Smooth muscle cell (in vitro differentiated cells): ENCODE measurements around the gene SYNE1. TPM values are rescaled to one million over a fixed set of nuclear protein-coding genes. Genes with fewer than 3 reads are reported as not detected.

ENCODE experiments used
- DNase-seq: peaks from one replicate; lab custom pipeline; 2025; ENCODE audit not compliant: unreplicated experiment; lab: John Stamatoyannopoulos, UW
- H2AFZ ChIP-seq: fragments of 200-600 bp; sonication (generic); 2 replicates; pipeline ENCODE4 v1.6.0; 2016; ENCODE audit warnings: antibody characterized with exemption, low read depth, mild to moderate bottlenecking
- H3F3A ChIP-seq: fragments of 200-600 bp; sonication (generic); 2 replicates; pipeline ENCODE4 v1.6.0; 2017; ENCODE audit warnings: antibody characterized with exemption, low read depth
- H3K27ac ChIP-seq: fragments of 200-600 bp; sonication (generic); 2 replicates; pipeline ENCODE4 v1.5.1; 2016; ENCODE audit warnings: low read depth, mild to moderate bottlenecking
- H3K27me3 ChIP-seq: fragments of 200-600 bp; sonication (generic); 2 replicates; pipeline ENCODE4 v1.6.1; 2016; ENCODE audit warnings: low read depth, mild to moderate bottlenecking
- H3K36me3 ChIP-seq: fragments of 200-600 bp; sonication (generic); 2 replicates; pipeline ENCODE4 v1.5.1; 2016; ENCODE audit warnings: low read depth
- H3K4me1 ChIP-seq: fragments of 200-600 bp; sonication (generic); 2 replicates; pipeline ENCODE4 v1.5.1; 2016; ENCODE audit warnings: low read depth
- H3K4me2 ChIP-seq: fragments of 200-600 bp; sonication (generic); 2 replicates; pipeline ENCODE4 v1.6.0; 2016; ENCODE audit warnings: mild to moderate bottlenecking
- H3K4me3 ChIP-seq: fragments of 200-600 bp; sonication (generic); 2 replicates; pipeline ENCODE4 v1.5.1; 2016; ENCODE audit warnings: mild to moderate bottlenecking
- H3K79me2 ChIP-seq: fragments of 200-600 bp; sonication (generic); 2 replicates; pipeline ENCODE4 v1.6.0; 2016; ENCODE audit warnings: low read depth, mild to moderate bottlenecking
- H3K9ac ChIP-seq: fragments of 200-600 bp; sonication (generic); 2 replicates; pipeline ENCODE4 v1.6.0; 2016; ENCODE audit warnings: low read depth
- H3K9me3 ChIP-seq: fragments of 200-600 bp; sonication (generic); replicated peaks from 2 replicates; pipeline ENCODE4 v1.5.1; 2016; ENCODE audit warnings: low read depth
- H4K20me1 ChIP-seq: fragments of 200-600 bp; sonication (generic); 2 replicates; pipeline ENCODE4 v1.6.0; 2016; ENCODE audit warnings: low read depth
- CTCF ChIP-seq: fragments of 200-600 bp; sonication (generic); IDR thresholded peaks from 2 replicates; pipeline ENCODE4 v1.5.1; 2017; ENCODE audit warnings: borderline replicate concordance, mild to moderate bottlenecking, antibody characterized with exemption; ENCODE audit not compliant: insufficient read depth, poor library complexity, severe bottlenecking
- WGBS: methylation state at CpG from one replicate; pipeline ENCODE4 v1.1.7; 2016; ENCODE audit warnings: low lambda C conversion rate; 5-methylcytosine and 5-hydroxymethylcytosine counted together
- polyA plus RNA-seq: library from polyadenylated mRNA; unstranded; fragments of >200 nt; fragmentation: Nextera tagmentation; extraction: Ambion mirVana; gene quantifications from 2 replicates; pipeline ENCODE4 v1.2.1, GENCODE V29; 2016
- total RNA-seq: library from RNA; depleted of rRNA; stranded (reverse); fragments of >200 nt; gene quantifications from 2 replicates; pipeline ENCODE4 v1.2.3, GENCODE V29; 2014

Gene SYNE1
- total and polyA plus RNA-seq, 2 experiments from 2014 or later: 18.2 to 56.2 TPM

GRCh38 chr6:152268846-152269442 lies 368.2 kb downstream of the SYNE1 start:
- no peak for DNase-seq

GRCh38 chr6:152267967-152268845 lies 369.0 kb downstream of the SYNE1 start:
- Histone ChIP-seq H3K4me3 (no peak overlapping the region), H4K20me1 (no peaks in the 10 kb centered on the region), H3K4me2 (no peak overlapping the region), H2AFZ (no peak overlapping the region), H3K9me3 (no peaks in the 10 kb centered on the region), H3K27me3 (no peaks in the 10 kb centered on the region), H3K27ac (no peak overlapping the region), H3K9ac (no peak overlapping the region), H3K4me1 (peaks cover 8% of the 10 kb centered on the region), H3K36me3 (no peaks in the 10 kb centered on the region), H3K79me2 (no peaks in the 10 kb centered on the region), H3F3A (peaks cover 4% of the 10 kb centered on the region)
- DNase-seq: no peak
- 44% methylated on average over 9 of the region's 9 CpGs for WGBS
- TF ChIP-seq CTCF: peak; percentile 60

More at GRCh38 chr6:152268846-152269442, 368.2 kb downstream of the SYNE1 start:
- H3K79me2 ChIP-seq: no peaks in the 10 kb centered on the region
- H3K9ac ChIP-seq: no peak overlapping the region
- no peak overlapping the region for H2AFZ ChIP-seq
- WGBS: 83% methylated on average over 8 of the region's 8 CpGs
- peaks cover 8% of the 10 kb centered on the region for H3F3A ChIP-seq
- peaks cover 8% of the 10 kb centered on the region for H3K4me1 ChIP-seq
- no peaks in the 10 kb centered on the region for H3K36me3 ChIP-seq
- no peak overlapping the region for H3K27ac ChIP-seq
- no peaks in the 10 kb centered on the region for H3K27me3 ChIP-seq
- H4K20me1 ChIP-seq: no peaks in the 10 kb centered on the region
- TF ChIP-seq CTCF: no peak
- H3K4me2 ChIP-seq: no peak overlapping the region
- H3K9me3 ChIP-seq: no peaks in the 10 kb centered on the region
- no peak overlapping the region for H3K4me3 ChIP-seq

- no peak overlapping the region for H2AFZ ChIP-seq
- H3K4me3 ChIP-seq: no peak overlapping the region
- no peaks in the 10 kb centered on the region for H4K20me1 ChIP-seq
- no peaks in the 10 kb centered on the region for H3K79me2 ChIP-seq
- H3K27me3 ChIP-seq: no peaks in the 10 kb centered on the region
- no peaks in the 10 kb centered on the region for H3K9me3 ChIP-seq
- H3K4me2 ChIP-seq: no peak overlapping the region
- no peaks in the 10 kb centered on the region for H3K36me3 ChIP-seq
- DNase-seq: no peak
- no peak overlapping the region for H3K27ac ChIP-seq
- no peak overlapping the region for H3K9ac ChIP-seq
- H3F3A ChIP-seq: peaks cover 3% of the 10 kb centered on the region
- H3K4me1 ChIP-seq: peaks cover 3% of the 10 kb centered on the region
- no peak for TF ChIP-seq CTCF
- 51% methylated on average over 2 of the region's 2 CpGs for WGBS
Observed at GRCh38 chr6:152265651-152266050, 371.5 kb downstream of the SYNE1 start.
